ENCODE data around the gene PALM3.

- TF ChIP-seq CTCF (IDR thresholded peaks at IDR 0.05) (no peak), POLR2A (IDR thresholded peaks at IDR 0.05) (no peak)
Measured at GRCh38 chr19:14101003-14101545, 39.2 kb upstream of the PALM3 start.
